Mononuclear cell (primary cell): ENCODE data around the gene MORN1. TPM values are rescaled to one million over a fixed set of nuclear protein-coding genes. Genes with fewer than 3 reads are reported as not detected.
"Not testable (repeated sequence)": the region's sequence is repeated elsewhere in the genome, so short reads cannot be mapped to it uniquely, and the experiment has no call there.

Source experiments
- H3K27me3 ChIP-seq: 2 replicates; pipeline ENCODE4 v1.6.0; 2011; ENCODE audit warnings: low read length, control low read depth; ENCODE audit not compliant: insufficient read depth
- H3K4me1 ChIP-seq: 2 replicates; pipeline ENCODE4 v1.5.1; 2011; ENCODE audit warnings: mild to moderate bottlenecking, low read length, control low read depth; ENCODE audit not compliant: insufficient read depth
- H3K4me3 ChIP-seq: 2 replicates; pipeline ENCODE4 v1.5.1; 2011; ENCODE audit warnings: mild to moderate bottlenecking, low read length, moderate library complexity
- H3K9me3 ChIP-seq: 2 replicates; pipeline ENCODE4 v1.5.1; 2011; ENCODE audit warnings: low read depth, mild to moderate bottlenecking, control low read depth, low read length
- total RNA-seq: library from RNA; depleted of rRNA; stranded (reverse); fragments of >200 nt; gene quantifications from one replicate; pipeline ENCODE4 v1.2.3, GENCODE V29; 2012

Gene MORN1
- total RNA-seq, 1 donor, result 4.2 TPM

DNA sequence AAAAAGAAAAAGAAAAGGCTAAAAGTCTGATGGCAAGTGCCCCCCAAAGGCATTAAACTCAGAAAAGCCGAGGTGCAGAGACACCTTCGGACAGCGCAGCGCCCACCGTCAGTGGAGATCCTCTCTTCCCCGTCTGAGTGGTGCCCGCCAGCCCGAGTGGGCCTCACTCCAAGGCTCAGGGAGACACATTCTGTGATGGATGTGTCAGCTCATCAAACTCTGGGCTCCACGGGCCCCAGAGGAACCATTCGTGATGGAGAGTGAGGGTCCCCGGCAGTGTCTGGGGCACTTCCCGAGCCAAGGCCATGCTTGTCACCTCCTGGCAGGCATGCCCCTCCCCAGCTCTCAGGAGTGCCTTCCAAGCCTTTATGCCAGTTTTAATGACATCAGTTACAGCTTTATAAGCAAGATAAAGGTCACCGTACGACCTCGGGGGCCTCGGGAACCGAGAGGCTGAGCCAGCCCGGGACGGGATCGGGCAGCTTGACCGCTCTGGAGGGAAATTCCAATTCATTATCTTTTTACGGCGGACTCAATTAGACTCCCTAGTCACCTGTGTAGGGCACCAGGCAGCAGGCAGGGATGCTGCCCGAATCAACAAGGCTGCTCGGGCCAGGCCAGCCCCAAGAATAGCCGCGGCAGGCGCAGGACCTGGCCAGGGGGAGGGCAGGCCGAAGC lies 49.5 kb downstream of the MORN1 start:
- H3K27me3 ChIP-seq, result no peaks in the 10 kb centered on the region
- H3K9me3 ChIP-seq, result no peaks in the 10 kb centered on the region
- no peak overlapping the region for H3K4me3 ChIP-seq
- H3K4me1 ChIP-seq, result no peaks in the 10 kb centered on the region

DNA sequence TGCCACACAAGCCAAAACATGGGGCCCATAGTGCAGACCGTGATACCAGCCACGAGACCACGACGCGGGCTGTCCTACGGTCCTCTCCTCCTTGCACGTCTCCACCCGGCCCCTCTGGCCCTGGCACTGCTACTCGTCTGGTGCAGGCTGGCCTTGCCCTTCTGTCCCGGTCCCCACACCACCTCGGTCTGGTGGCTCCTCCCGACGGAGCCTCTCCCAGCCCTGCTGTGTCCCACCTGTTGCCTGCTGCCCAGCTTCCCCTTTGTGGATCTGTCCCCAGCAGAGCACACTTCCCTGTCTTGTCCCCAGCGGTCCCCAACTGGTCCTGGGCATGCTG lies 50.5 kb downstream of the MORN1 start:
- H3K4me1 ChIP-seq, result no peaks in the 10 kb centered on the region

DNA sequence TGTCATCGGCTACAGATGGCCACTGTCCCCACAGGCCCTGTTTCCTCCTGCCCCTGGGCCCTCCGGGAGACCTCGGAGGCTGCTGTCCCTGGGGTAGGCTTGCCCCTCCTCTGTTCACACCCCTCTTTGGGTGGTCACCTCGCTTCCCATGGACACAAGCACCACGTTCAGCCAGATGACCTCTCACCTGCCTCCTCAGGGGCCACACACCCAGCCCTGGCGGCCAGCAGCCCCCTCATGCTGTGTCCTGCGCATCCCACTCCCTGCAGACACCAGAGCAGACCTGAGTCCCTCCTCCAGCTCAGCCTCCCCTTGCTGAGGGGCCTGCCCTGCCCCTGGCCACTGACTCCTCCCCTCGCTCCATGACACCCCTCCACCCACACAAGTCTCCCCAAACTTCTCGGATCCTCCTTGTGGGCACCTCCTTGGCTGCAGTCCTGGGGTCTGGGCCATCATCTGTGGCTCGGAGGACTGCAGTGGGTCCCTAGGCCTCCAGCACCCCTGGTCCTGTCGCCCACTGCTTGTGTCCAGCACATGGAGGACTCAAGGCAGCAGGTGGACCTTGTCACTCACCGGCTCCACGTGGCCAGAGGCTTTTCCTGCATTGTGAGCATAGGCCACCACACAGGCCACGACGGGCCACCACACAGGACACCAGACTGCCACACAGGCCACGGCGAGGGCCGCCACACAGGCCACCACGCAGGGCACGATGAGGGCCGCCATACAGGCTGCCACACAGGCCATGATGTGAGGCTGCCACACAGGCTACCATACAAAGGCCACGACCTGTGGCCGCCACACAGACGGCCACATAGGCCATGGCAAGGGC lies 51.1 kb downstream of the MORN1 start:
- Histone ChIP-seq H3K9me3 (no peaks in the 10 kb centered on the region), H3K4me1 (no peaks in the 10 kb centered on the region), H3K4me3 (no peak overlapping the region), H3K27me3 (no peaks in the 10 kb centered on the region)

More for the DNA sequence above, 50.5 kb downstream of the MORN1 start:
- Histone ChIP-seq H3K4me3 (no peak overlapping the region), H3K27me3 (no peaks in the 10 kb centered on the region), H3K9me3 (no peaks in the 10 kb centered on the region)

DNA sequence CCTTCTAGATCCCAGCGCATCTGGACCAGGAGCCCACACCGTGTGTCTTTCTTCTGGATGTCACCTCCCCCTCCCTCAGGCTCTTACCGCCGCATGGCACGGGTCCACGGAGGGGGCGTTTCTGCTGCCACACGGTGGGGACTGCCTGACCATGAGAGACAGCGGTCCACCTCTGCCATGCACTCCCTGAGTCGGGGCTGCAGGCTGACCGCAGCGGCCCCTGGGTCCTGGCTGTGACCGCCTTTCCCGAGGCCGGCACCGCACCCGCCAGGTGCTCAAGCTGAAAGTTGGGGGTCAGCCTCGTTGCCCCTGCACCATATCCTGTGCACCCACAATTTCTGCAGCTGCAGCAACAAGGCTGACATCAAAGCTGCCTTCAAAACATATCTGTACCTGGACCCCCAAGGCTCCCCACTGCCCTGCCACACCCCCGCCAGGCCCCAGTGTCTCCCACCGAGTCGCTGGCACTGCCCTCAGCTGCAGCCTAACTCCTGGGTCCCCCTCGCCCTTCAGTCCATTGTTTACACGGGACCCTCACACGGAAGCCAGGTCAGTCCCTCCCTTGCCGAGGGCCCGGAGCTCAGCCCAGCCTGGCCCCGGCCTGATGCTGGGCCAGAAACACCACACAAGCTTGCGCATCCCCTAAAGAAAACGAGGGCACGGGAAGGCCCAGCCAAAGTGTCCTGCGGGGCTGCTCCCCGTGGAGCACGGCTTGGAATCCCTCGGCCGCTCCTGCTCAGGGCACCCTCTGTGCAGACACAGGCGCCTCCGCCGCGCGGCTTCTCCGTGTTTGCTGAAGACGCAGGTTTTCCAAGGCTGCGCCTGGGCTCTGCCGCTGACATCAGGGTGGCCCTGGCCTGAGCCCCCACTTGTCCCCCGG lies 51.9 kb downstream of the MORN1 start:
- Histone ChIP-seq H3K4me1 (no peaks in the 10 kb centered on the region), H3K4me3 (no peak overlapping the region), H3K9me3 (no peaks in the 10 kb centered on the region), H3K27me3 (no peaks in the 10 kb centered on the region)

DNA sequence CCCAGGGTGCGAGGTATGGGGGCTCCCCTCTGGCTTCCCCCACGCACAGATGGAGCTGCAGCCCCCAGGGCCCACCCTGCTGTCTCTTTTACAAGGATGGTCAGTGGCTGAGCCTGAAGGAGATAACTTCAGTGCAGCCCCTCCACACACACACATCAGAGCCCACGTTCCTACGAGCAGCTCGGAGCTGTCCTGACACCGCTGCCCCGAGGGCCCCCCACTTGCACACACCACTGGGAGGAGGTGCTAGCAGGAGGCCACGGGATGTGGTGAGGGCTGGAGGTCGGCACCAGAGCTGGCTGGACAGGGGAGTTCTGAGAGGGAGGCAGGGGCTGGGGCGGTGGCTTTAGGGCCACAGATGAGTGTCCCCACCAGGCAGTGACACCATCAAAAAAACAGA lies 53.9 kb downstream of the MORN1 start:
- H3K9me3 ChIP-seq, result no peaks in the 10 kb centered on the region
- no peaks in the 10 kb centered on the region for H3K4me1 ChIP-seq
- H3K27me3 ChIP-seq, result no peaks in the 10 kb centered on the region
- no peak overlapping the region for H3K4me3 ChIP-seq

DNA sequence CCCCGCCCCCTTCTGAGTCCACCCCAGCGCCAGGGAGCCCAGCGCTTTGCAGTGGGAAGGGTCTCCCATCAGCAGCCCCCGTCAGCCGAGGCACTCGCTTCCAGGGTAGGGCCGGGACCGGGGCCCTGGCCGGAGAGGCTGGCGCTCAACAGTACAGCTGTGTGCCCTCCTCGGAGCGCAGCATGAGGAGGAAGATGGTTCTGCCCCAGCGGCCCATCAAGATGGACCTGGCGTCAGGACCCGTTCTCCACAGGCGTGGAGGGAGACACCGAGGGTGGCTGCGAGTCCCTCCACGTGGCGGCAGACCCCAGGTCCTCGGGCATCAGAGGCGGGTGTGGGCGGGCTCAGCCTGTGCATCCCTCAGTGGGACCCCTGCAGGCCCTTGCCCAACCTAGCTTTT lies 54.3 kb downstream of the MORN1 start:
- Histone ChIP-seq H3K4me3 (no peak overlapping the region), H3K9me3 (no peaks in the 10 kb centered on the region), H3K4me1 (no peaks in the 10 kb centered on the region), H3K27me3 (no peaks in the 10 kb centered on the region)

DNA sequence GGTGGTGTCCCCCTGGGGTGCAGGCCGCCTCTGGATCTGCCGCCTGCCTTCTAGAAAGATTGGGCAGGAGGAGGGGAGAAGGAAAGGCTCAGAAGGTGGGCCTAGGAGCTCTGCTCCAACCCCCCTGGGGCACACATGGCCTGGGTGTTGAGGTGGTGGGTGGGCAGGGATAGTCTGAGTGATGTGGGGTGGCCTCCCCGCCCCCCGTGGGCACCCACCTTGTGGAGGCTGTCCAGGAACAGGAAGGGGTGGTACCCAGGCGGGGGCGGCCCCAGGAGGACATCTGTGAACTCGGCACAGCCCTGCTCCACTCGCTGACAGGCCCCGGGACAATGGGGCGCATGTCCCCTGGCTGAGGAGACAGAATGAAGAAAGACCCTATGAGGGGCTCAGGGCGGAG lies 54.9 kb downstream of the MORN1 start:
- no peaks in the 10 kb centered on the region for H3K4me1 ChIP-seq
- no peaks in the 10 kb centered on the region for H3K27me3 ChIP-seq
- no peaks in the 10 kb centered on the region for H3K9me3 ChIP-seq
- no peak overlapping the region for H3K4me3 ChIP-seq

DNA sequence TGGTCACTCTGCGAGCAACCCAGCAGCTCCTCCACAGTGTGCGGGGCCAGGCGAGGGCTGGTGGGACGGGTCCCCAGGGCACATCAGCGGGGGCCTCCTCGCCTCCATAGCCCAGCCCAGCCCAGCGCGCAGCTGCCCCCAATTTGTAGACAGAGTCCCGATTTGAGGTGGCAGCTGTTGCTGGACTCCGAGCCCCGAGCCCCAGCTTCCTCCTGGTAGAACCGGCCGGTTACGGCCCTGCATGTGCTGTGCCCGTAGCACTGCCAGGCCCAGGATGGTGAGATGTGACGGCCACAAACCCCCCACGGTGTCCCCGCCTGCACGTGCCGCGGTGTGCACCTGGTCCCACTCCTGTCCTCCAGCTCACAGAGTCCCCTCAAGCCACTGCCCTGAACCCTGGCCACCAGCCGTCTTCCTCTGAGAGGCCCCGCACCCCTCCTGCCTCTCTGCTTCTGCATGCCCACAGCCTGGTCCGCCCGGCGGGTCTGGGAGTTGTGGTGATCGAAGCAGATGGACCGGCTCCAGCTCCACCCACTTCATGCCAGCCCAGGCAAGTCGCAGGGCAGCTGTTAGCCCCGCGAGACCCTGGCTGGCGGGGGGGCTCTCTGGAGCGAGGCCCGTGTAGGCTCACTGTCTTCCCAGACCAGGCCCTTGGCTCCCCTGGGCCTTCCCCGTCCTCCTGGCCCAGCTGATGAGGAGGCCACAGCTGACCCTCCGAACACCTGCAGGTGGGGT lies 55.5 kb downstream of the MORN1 start:
- no peaks in the 10 kb centered on the region for H3K4me1 ChIP-seq
- no peaks in the 10 kb centered on the region for H3K9me3 ChIP-seq
- H3K27me3 ChIP-seq, result no peaks in the 10 kb centered on the region
- H3K4me3 ChIP-seq, result no peak overlapping the region

DNA sequence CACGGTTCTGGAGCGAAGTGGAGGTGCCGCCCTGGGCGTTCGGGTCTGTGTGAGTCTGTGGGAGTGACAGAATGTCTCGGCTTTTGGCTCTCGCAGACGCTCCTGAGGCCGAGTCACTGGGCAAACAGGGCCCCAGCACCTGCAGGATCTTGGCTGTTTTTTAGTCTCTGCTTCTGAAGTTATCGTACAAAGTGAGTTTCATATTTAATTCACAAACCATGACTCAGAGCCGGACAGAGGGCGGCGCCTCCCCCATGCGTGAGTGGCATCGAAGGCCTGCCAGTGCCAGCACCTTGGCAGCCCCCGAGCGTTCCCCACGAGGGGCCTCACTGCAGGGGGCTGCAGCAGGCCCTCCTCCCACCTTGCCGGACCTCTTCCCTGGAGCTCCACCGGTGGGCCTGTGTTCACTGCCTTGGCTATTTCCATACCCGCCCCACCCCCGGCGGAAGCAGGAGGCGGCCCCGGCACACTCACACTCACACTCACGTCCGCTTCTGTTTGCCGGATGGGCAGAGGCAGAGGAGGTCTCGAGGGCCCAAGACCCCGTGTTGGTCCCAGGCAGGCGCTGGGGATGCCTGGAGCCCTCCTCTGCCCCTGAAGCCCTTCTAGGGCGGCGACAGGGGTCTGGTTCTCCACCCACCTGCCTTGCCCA lies 56.3 kb downstream of the MORN1 start:
- Histone ChIP-seq H3K27me3 (no peaks in the 10 kb centered on the region), H3K9me3 (no peaks in the 10 kb centered on the region), H3K4me3 (no peak overlapping the region), H3K4me1 (no peaks in the 10 kb centered on the region)

DNA sequence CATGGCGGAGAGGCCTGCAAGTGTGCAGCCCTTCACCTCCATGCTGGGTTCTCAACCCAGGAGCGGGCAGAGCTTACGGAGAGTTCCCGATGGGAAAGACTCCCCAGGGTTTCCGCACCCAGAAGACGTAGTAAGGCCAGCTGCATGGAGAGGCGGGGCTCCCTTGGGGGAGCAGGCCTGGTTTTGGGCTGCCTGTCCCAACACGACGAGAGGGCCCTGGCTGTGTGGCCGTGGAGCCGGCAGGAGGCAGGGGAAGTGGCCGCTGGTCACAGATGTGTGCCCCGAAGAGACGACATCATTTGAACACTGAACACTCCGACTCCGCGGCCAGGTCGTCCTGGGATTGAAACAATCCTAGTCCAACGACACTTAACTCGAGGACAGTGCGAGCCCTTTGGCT lies 57.0 kb downstream of the MORN1 start:
- no peak overlapping the region for H3K4me3 ChIP-seq
- no peaks in the 10 kb centered on the region for H3K9me3 ChIP-seq
- no peaks in the 10 kb centered on the region for H3K4me1 ChIP-seq
- no peaks in the 10 kb centered on the region for H3K27me3 ChIP-seq

DNA sequence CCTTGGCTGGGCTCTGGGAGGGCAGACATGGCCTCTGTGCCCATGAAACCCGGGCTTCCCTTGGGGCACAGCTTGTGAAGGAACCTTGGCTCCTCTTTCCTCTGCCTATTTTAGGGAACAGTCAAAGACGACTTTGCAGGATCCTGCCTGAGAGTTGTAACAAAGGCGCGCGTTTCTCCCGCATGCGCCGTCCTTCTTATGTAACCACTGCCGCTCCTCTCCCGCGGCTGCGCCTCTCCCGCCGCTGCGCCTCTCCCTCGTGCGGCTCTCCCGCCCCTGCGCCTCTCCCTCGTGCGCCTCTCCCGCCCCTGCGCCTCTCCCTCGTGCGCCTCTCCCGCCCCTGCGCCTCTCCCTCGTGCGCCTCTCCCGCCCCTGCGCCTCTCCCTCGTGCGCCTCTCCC lies 59.8 kb downstream of the MORN1 start:
- not testable (repeated sequence) for H3K9me3 ChIP-seq, H3K4me1 ChIP-seq

DNA sequence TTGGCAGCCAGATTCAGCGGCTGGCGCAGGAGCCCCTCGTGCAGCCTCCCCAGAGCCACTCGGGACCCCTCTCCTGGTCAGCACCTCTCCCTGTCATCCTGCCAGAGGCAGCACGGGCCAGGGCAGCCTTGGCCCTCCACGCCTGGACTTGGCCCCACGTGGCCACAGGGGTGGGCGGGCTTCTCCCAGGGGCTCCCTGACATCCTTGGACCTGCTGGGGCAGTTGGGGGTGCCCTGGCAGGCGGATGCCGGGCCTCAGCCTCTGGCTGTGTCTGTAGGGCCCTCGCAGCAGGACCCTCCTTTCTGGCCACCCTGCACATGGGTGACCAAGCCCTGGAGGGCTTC lies 60.2 kb downstream of the MORN1 start:
- Histone ChIP-seq H3K4me3 (no peak overlapping the region), H3K27me3 (no peaks in the 10 kb centered on the region), H3K4me1 (no peaks in the 10 kb centered on the region), H3K9me3 (no peaks in the 10 kb centered on the region)

More for the DNA sequence above, 59.8 kb downstream of the MORN1 start:
- not testable (repeated sequence) for H3K4me3 ChIP-seq, H3K27me3 ChIP-seq

DNA sequence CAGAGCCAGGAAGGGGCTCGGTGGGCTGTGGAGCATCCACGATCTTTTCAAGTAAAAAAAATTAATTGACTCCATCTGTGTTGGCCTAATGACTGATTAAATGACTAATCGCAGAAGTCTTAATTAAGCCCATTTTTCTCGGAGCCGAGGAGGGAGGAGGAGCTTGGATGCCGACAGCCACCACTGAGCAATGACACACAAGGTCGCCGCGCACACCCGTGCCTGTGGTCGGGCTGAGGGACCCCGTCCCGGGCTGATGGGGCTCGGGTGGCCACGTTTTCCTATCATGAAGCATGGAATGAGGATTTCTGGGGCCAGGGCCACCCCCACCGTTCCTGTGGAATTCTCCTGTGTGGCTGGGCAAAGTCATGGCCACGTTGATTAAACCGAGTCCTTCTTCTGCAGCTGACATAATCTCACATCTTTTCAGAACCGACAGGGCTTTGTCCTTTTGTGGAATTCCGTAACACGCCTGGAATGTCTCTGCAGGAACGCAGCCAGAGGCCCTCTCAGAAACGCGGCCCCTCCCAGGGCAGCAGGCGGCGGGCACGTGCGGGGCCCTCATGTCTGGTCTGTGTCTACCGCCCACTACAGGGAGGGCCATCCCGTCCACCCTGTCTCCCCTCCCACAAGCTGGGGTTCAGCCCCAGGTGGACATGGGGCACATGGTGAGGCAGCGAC lies 60.7 kb downstream of the MORN1 start:
- Histone ChIP-seq H3K27me3 (no peaks in the 10 kb centered on the region), H3K4me1 (no peaks in the 10 kb centered on the region), H3K9me3 (no peaks in the 10 kb centered on the region), H3K4me3 (no peak overlapping the region)

DNA sequence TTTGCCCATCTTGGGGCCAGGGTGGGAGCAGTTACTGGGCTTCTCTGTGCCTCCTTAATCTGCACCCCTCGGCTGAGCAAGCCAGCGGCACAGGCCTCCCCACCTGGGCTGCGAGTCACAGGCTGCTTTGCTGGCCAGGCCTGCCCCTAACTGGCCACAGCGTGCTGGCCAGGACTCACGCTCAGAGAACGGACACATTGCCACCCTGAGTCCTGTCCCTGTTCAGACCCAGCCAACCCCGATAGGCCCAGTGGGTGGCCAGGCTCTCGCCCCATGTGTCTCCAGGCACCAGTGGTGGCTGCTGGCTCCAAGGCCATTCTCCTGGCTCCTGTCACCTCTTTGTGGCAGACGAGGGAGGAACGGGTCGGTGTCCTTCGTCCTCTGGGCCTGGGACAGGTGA lies 61.3 kb downstream of the MORN1 start:
- Histone ChIP-seq H3K27me3 (no peaks in the 10 kb centered on the region), H3K4me3 (no peak overlapping the region)

More for the DNA sequence above, 61.3 kb downstream of the MORN1 start:
- H3K9me3 ChIP-seq, result no peaks in the 10 kb centered on the region
- no peaks in the 10 kb centered on the region for H3K4me1 ChIP-seq
